SKM-1 treated with dmso at 0.1 percent for 144 hours (cell line): ENCODE data around the gene LDLRAD2.

Experiments used
- DNase-seq: peaks from one replicate; lab custom pipeline; 2025; ENCODE audit not compliant: unreplicated experiment; lab: John Stamatoyannopoulos, UW

Gene LDLRAD2

DNA sequence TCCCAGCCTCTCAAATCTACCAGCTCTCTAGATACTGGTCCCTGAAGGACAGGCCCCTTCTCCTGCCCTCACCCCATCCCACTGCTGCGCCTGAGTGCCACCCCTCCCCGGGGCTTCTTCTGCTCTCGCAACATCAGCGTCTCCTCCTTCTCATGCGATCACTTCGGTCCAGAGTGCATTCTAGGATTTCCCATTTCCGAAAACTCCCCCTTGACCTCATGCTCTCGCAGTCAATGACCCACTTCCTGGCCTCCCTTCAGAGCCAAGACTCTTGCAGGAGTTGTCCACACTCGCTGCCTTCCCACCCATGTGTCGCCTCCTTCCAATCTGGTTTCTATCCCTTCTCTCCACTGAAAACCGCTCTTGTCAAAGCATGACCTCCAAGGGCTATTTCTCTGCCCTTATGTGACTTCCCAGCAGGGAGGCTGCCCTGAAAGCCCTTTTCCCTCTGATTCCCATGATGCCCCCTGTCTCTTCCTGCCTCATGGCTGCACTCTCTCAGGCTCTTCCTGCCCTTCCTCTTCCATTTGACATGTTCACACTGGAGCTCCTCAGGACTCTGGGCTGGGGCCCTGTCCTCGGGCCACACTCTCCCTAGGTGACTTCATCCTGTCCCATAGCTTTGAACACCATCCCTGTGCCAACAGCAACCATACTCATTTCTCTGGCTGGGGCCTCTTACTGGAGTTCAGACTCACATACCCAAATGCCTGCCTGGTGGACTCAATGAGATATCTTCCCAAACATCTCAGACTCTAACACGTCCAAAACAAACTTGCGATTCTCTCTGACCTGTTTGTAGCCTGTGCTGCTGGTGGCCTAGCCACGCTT is 46.0 kb downstream of the LDLRAD2 start:
- DNase-seq: no peak

DNA sequence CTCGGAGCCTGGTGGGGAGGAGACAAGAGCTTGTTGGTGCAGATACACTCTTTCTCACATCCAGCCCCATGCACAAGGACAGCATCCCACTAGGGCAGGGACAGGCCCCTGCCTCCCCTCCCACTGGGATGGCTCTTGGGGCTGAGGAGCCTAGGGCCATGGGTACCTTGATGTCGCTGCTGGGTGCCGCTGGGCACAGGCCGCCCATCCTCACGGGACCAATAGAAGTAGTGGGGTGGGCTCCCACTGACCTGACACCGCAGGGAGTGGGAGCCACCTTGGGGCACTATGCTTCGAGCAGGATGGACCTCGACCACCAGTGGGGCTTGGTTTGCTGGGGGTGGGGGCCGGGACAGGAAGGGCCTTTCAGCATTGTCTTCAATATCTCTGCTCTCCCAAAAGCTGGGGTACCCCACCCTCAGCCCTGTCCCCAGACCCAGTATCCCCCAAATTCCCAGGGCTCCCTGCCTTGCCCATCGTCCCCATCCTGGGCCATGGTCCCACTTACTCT is 47.7 kb downstream of the LDLRAD2 start:
- DNase-seq: no peak

DNA sequence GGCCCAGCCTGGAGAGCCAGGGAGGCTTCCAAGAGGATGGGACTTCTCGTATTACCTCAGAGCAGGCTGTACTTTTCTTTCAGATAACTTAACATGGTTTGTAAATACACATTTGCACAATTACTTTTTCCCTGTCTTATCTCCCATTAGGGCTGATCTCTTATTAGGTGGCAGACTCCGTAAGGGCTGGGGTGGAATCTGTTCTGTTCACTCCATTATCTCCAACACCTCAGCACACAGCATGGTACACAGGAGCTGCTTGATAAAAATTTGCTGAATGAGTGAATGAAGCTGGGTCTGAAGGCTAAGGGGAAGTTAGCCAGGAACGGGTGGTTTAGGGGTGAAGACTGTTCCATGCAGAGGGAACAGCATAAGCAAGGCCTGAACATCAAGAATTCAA is 48.9 kb downstream of the LDLRAD2 start:
- no peak for DNase-seq

DNA sequence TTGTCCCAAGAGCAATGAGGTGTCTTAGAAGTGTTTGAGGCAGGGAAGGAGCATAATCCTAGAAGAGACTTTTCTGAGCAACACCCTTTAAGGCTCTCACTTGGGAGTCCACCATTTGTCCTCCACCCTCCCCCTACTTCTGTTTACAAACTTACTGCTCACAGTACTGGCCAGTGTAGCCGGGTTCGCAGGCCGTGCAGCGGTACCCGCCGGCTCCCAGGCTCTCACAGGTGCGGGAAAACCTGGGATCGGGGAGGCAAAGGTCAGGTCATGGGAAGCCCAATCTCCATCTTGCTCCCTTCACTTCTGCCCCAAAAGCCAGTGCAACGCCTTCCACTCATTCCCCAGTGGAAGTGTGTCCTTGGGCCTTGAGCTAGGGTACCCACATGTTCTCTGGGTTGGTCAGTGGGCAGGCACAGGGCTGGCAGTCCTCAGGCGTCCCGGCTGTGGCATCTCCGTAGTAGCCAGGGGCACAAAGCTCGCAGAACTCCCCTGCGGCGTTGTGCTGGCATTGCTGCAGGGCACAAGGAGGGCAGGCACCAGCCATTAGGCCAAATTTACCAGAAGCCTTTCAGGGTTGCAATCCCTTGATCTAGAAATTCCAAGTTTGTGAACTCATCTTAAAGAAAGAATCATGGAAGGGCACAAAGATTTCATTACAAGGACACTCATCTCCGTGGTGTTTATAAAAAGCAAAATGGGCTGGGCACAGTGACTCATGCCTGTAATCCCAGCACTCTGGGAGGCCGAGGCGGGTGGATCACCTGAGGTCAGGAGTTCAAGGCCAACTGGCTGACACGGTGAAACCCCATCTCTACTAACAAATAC is 49.8 kb downstream of the LDLRAD2 start:
- DNase-seq: no peak

DNA sequence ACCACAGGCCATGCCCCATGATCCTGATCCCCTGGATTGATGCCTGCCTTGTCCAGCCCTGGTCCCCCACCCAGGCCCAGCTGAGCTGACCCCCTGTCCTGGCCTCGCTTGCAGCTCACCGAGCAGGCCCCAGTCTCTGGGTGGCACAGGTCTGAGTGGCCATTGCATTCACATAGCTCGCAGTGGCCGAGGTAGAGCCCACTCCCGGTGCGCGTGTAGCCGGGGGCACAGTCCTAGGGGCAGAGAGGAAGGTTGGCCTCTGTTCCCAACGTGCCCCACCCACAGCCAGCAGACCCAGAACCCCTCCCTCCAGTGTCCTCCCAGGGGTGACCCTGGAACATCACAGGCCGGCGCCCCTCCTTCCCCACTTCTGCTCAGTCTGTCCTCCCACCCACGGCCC is 51.9 kb downstream of the LDLRAD2 start:
- no peak for DNase-seq

DNA sequence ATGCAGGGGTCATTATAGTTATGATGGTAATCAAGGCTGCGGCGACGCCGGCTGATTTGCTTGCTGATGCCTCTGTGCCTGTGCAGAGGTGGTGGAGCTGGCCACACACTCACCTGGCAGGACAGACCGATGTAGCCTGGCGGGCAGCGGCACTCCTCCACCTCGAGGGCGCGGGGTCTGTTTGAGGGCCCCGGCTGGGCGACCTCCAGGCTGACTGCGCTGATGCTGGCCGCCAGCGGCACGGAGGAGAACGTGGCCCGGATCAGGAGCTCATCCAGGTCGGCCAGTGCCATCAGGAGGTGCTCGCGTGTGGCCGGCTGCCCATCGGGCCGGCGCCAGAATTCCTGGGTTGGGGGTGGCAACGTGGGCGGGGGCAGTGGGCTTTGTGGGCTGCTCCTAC is 52.7 kb downstream of the LDLRAD2 start:
- no peak for DNase-seq

DNA sequence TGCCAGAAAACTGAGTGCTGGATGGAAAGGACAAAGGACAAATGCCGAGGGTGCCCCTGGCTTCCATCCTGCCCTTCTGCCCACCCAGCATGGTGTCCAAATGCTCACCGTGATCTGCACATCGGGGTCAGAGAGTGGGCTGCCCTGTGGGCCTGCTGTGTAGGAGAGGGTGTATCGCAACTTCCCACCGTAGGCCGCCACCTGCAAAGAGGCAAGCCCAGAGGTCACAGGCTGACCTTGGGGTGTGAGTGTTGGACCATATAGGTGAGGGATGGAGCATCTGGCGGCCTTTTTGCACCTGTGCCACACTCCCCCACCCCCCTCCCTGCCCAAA is 53.5 kb downstream of the LDLRAD2 start:
- DNase-seq: no peak

DNA sequence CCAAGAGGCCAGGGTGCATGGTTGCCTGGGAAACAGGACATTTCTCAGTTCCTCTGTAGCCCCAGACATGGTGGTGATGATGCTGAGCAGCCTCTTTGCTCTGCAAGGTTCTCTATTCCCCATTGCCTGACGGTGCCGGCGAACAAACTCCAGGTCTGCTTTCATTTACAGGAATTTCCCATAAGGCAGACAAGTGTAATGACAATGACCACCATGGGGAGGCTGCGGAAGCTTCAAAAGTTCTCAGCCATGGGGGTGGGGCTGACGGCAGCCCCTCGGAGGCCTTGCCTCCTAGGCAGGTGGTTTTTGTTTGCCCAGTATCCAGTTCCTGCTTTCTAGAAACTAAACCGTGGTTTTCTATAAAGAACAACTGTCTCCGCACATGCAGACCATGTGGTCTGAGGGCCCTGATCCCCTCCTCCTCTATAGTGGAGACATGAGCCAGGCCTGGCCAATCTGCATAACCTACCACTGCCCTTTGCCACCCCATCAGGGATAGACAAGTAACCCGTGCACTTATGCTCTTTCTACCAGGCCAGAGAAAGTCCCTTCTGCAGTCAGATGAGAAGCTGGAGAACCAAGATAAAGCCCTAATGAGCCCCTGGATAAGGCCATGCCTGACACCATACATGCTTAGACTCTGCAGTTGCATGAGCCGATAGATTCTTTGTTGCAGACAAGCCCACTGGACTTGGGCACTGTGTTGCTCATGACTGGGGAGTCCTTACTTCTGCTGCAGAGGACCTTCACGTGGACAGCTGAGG is 54.1 kb downstream of the LDLRAD2 start:
- DNase-seq: no peak

DNA sequence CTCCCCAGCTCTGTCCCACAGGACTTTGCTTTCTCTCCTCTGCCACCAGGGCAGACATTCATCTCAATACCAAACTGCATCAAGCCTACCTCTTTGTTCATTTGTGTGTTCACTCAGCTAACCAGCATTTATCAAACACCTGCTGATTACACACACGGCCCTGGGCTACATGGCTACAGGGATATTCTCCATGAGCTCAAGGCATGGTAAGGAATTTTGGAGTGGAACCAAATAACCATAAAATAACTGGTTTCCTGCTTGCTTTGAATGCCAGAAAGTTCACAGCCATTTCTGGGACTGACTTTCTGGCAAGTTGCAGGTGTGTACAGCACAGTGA is 54.6 kb downstream of the LDLRAD2 start:
- no peak for DNase-seq

DNA sequence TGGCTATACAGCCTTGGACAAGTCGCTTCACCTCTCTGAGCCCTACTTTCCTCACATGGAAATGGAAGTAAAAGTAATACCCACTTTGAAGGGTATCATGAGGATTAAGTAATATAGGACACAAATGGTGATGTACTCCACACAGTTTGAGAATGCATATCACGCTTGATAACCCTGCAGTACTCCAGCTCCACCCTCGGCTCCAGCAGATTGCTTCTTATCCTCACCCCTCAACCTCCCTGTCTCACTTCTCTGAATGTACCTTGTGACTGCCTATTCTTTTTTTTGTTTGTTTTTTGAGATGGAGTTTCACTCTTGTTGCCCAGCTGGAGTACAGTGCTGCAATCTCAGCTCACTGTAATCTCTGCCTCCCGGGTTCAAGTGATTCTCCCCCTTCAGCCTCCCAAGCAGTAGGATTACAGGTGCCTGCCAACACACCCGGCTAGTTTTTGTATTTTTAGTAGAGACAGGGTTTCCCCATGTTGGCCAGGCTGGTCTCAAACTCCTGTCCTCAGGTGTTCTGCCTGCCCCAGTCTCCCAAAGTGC is 55.5 kb downstream of the LDLRAD2 start:
- no peak for DNase-seq

DNA sequence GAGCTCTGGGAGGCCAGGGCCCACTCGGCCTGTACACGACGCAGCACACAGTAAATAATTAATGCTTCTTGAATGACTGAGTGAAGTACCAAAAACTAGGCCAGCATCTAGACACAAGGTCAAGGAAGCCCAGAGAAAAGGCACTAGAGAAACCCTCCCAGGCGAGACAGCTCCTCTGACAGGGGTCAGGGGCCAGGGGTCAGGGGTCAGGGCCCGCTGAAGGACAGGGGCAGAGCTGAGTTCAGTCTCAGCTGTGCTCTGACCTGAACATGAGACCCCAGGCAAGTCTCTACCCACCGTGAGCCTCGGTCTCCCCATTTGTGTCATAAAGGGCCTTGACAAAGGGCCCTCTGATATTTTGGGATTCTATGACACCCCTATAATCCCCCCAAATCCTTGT is 56.4 kb downstream of the LDLRAD2 start:
- no peak for DNase-seq

DNA sequence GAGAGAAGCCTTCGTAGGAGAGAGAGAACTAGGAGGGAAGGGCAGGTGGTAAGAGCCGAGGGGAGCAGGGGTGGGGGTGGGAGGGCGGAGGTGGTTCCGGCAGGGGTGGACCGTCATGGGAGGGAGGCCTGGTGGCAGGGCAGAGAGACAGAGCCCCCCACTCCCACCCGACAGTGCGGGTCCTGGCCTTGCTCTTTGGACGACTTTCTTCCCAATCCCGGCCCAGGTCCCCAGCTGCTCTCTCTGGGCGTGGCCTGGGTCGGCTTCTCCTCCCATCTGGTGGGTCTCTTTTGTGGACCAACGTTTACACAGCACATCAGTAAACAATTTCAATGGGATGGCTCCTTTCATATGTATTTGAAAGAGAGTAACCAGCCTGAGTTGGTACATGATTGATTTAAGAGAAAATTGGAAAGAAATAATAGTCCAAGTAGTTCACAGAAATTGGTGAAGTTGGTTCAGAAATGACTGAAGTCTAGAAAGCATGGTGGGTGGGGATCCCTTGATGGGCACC is 56.9 kb downstream of the LDLRAD2 start:
- no peak for DNase-seq

DNA sequence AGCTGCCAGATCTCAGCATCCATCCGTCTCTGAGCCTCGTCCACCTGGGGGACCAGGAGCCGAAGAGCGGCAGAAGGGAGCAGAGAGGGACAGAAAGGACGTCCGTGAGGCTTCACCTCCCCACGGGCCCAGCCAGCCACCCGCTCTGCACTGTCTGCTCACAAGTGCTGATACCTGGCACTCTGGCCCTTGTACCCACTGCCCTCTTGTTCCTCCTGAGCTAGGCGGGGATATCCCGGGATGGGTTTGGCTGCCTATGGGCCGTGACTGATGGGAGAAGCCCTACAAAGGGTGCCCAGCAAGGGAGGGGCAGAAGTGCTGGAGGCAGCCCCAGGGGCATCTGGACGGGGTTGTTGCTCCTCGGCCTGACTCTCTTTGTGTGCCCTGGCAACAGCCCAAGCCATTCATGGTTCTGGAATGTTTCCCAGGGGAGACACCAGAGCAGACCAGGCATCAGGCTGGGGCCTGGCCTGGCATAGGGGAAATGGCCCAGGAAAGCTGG is 57.6 kb downstream of the LDLRAD2 start:
- DNase-seq: no peak

DNA sequence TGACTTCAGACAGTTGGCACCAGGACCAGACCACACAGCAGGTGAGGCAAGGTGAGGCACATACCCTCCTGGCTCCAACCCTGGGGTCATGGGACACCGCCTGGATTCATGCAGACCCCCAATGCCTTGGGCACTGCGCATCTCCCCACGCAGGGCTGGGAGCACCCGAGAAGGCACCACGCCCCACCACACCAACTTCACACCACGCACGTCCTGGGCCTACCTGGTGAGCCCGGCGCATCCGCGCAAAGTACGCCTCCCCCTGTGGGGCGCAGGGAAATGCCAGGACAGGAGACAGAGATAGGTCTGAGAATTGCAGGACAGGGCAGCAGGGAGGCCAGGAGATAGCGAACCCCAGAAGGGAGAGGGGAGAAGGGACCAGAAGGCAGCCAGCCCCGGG is 58.5 kb downstream of the LDLRAD2 start:
- no peak for DNase-seq

DNA sequence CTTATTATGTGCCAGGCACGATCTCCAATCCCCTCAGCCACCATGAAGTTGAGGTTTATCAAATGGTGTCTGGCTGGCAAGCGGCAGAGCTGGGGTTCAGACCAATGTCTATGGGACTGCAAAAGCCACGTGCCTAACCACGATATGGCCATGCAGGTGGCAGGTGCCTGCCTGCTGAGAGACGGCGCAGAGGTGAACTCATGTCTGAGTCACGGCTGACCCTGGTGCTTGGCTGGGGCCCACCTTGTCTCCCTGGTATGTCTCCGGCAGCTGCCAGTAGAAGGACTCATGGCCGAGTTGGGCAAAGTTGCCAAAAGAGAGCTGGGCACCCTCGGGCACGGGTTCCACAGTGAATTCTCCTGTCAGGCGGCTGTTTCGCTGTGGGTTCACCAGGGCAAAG is 59.9 kb downstream of the LDLRAD2 start:
- DNase-seq: no peak

DNA sequence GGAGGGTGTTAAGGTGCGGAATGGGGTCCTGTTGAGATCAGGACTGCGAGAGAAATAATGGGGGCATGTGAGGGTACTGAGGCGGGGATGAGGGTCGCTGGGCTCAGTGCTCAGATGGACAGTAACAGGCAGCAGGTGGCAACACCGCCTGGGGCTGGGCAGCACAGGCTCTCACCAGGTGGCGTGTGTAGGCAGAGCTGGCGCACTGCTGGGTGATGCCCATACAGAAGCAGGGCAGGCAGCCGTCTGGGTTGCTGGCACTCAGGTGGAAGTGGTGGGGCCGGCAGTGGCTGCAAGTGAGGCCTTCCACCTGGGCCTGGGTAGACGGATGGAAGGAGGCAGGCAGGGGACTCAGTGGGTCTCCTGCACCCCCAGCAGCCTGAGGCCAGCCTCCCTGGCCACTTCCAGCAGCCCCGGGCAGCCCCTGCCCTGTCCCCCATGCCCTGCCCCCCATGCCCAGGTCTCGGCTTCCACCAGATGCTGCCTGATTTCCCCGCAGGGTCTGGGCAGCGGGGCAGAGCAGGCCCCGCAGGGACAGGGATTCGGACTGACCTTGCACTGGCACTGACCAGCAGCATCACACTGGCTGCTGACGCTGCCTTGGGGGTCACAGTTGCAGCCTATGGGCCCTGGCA is 60.5 kb downstream of the LDLRAD2 start:
- DNase-seq: no peak

DNA sequence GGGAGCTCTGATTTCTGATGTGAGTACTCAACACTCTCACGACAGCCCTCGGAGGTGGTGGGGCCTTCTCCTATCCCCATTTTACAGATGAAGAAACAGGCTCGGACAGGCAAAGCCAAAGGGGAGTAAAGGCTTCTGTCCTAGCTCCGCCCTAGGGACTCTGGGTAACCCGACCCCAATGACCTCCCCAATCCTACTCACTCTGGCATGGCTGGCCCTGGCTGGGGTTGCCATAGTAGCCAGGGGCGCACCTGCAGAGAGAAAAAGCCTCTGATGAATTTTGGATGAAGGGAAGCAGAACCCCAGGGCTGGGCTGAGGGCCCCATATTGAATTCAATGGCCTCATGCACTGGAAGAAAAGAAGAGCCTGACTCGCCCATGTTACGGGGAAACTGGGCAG is 61.1 kb downstream of the LDLRAD2 start:
- no peak for DNase-seq

DNA sequence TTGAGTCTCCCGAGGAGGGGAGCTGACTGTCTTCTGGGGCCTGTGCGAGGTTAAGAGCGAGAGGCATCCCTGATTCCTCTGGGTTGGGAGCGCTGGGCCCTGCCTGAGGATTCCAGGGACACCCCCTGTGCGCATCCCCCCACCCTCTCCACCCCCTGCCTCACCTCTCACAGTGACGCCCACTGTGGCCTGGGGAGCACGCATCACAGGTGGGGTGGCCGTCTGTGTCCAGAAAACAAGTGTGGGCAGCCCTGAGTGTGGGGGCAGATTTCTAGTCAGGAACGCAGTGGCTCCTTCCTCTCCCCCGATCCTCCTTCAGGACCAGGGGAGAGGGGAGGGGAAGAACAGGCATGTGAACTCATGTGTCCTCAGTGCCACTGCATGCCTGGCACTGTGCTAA is 61.7 kb downstream of the LDLRAD2 start:
- no peak for DNase-seq

DNA sequence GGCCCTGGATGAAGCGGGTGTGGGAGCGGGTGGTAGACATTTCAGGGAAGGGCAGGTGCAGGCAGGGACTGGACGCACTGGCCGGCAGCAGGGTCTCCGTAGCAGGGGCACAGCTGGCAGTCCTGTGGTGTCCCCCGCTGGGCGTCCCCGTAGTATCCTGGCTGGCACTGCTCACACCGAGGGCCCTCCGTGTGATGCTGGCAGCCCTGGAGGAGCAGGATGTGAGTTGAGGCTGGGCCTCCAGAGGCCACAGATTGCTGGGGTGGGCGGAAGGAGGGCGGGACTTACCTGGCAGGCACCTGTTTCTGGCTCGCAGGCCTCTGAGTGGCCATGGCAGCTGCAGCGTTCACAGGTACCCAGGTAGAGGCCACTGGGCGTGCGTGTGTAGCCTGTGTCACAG is 62.3 kb downstream of the LDLRAD2 start:
- DNase-seq: no peak
